NCI-H2171 (cell line): ENCODE data around the gene HSD11B1L.
"Not testable (repeated sequence)": the region's sequence is repeated elsewhere in the genome, so short reads cannot be mapped to it uniquely, and the experiment has no call there.

ENCODE experiments used
- DNase-seq: peaks from one replicate; lab custom pipeline; 2025; lab: John Stamatoyannopoulos, UW

HSD11B1L gene

GRCh38 chr19:5686647-5687359, 6.0 kb downstream of the HSD11B1L start:
- peak; percentile 88 for DNase-seq

GRCh38 chr19:5687360-5688198, 6.8 kb downstream of the HSD11B1L start:
- no peak for DNase-seq

GRCh38 chr19:5688262-5688881, 7.5 kb downstream of the HSD11B1L start:
- not testable (repeated sequence) for DNase-seq

GRCh38 chr19:5690125-5690954, 9.5 kb downstream of the HSD11B1L start, which contains the start of gene RPL36:
RPL36 (plus strand) TSS chr19:5690295; CDS start chr19:5690508, 213 bp downstream.
- peak; percentile 95 for DNase-seq

GRCh38 chr19:5690955-5691821, 10.4 kb downstream of the HSD11B1L start:
- DNase-seq, result peak; percentile 20

- no peak for DNase-seq
Observed at GRCh38 chr19:5691822-5692722, 11.2 kb downstream of the HSD11B1L start.

- no peak for DNase-seq
Observed at GRCh38 chr19:5692723-5693194, 11.9 kb downstream of the HSD11B1L start.

GRCh38 chr19:5693195-5694166, 12.7 kb downstream of the HSD11B1L start:
- no peak for DNase-seq

GRCh38 chr19:5694167-5694955, 13.5 kb downstream of the HSD11B1L start:
- DNase-seq, result no peak

- no peak for DNase-seq
Observed at GRCh38 chr19:5694956-5695648, 14.3 kb downstream of the HSD11B1L start.

- DNase-seq, result no peak
Observed at GRCh38 chr19:5695649-5696195, 14.9 kb downstream of the HSD11B1L start.

GRCh38 chr19:5696196-5697021, 15.6 kb downstream of the HSD11B1L start:
- DNase-seq, result no peak

GRCh38 chr19:5697022-5697889, 16.4 kb downstream of the HSD11B1L start:
- no peak for DNase-seq

GRCh38 chr19:5697890-5698634, 17.2 kb downstream of the HSD11B1L start:
- no peak for DNase-seq
